Right renal cortex interstitium (tissue), 3 donors: ENCODE data around the gene ODR4. TPM values are rescaled to one million over a fixed set of nuclear protein-coding genes. Genes with fewer than 3 reads are reported as not detected.

Source experiments
- polyA plus RNA-seq, 3 donors: library from polyadenylated mRNA; unstranded; fragments of 120-200 nt; gene quantifications; one replicate each; pipeline ENCODE4 v1.2.1, GENCODE V29; 2013; ENCODE audit not compliant: insufficient read length in 3 of 3

ODR4 gene
- polyA plus RNA-seq, 3 donors = 29.3 to 33.4 (median 30.3) TPM

Other genes starting within 250 kb of the ODR4 start
- gene PRG4, start 79.6 kb upstream of the ODR4 start, polyA plus RNA-seq = under 1 TPM; 0.14 to 0.17 (median 0.14) TPM
- gene TPR, start 585 bp upstream of the ODR4 start, polyA plus RNA-seq = 100 to 1,000 TPM in 2 of 3 donors, 10 to 100 TPM in 1; 96.9 to 116 (median 107) TPM
- gene PDC, start 85.3 kb downstream of the ODR4 start, polyA plus RNA-seq = not detected